ENCODE data around the gene CYB561. TPM values are rescaled to one million over a fixed set of nuclear protein-coding genes. Genes with fewer than 3 reads are reported as not detected.

CYB561 gene
- total RNA-seq, 1 experiment from 2014 or later: 20.7 TPM

DNA sequence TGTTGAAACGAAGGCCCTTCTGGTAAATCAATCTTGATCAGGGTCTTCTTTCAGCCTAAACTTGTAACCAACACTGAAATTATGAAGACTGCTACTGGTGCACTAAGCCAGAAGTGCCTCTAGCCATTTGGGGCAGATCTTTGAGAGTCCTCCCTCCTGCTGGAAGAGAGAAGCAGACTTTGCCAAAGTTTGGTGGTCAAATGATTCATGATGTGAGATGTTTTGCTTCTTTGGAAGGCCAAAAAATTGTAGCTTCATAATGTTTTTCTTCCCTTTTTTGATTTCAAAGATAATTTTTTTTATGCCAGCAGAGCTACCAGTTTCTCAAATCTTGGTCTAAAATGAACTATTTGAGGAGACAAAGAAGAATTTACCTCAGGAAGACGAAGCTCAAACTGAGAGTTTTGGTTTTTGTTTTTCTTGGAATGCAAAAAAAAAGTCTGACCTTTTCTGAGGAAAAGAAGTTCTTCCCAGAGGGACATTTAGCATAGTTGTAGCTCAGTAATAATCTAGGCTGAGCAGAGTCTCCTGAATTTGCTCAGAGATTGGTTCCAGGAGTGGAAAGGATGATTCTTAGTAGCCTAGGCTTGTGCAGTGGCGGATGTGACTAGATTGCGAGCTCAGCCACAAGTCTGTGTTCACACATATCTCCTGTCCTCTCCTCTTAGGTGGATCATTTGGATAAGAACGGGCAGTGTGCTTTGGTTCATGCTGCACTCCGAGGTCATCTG, 50.9 kb downstream of the CYB561 start:
- Mint-ChIP-seq H3K27me3 (ENCODE audit: low read depth) (no peaks in the 10 kb centered on the region), H3K4me3 (no peak overlapping the region), H3K4me1 (peaks cover 10 to 15% of the 10 kb centered on the region in 2 experiments), H3K27ac (peak overlapping the region in 1 of 3 experiments; percentile 41; a peak in 1 of 7 replicates), H3K9me3 (no peaks in the 10 kb centered on the region), H3K36me3 (ENCODE audit: insufficient read depth in 1 of 3, low read depth in 3 of 3) (no peaks in the 10 kb centered on the region)
- Histone ChIP-seq H3K23ac (ENCODE audit: insufficient read length, low read depth, low read length) (no peak overlapping the region), H3K4ac (ENCODE audit: low read depth, low read length) (no peak overlapping the region), H3K23me2 (ENCODE audit: insufficient read length, low read depth, low read length, poor library complexity, severe bottlenecking) (no peaks in the 10 kb centered on the region), H2BK15ac (ENCODE audit: low read depth, low read length) (no peak overlapping the region), H3K9me3 (ENCODE audit: control insufficient read depth, low read depth, low read length) (no peaks in the 10 kb centered on the region), H4K8ac (replicated peaks; ENCODE audit: insufficient read length, low read depth, low read length) (no peak overlapping the region), H4K5ac (ENCODE audit: insufficient read length, low read depth, low read length) (no peak overlapping the region), H3K56ac (ENCODE audit: insufficient read length, low read depth, low read length) (no peak overlapping the region), H3K18ac (ENCODE audit: insufficient read length, low read depth, low read length) (no peak overlapping the region), H2AFZ (ENCODE audit: low read length) (no peak overlapping the region), H2BK120ac (ENCODE audit: low read depth, low read length, poor library complexity, severe bottlenecking) (no peak overlapping the region), H3K4me2 (ENCODE audit: insufficient read depth, insufficient read length, low read length) (no peak overlapping the region), H3K27me3 (ENCODE audit: insufficient read depth, low read length) (no peaks in the 10 kb centered on the region), H3T11ph (ENCODE audit: low read length) (no peak overlapping the region), H2BK5ac (ENCODE audit: insufficient read length, low read length) (no peak overlapping the region), H3K4me1 (ENCODE audit: insufficient read depth, low read length) (no peaks in the 10 kb centered on the region), H3K14ac (ENCODE audit: insufficient read depth, low read length) (no peak overlapping the region), H3K27ac (ENCODE audit: insufficient read length, low read depth, low read length) (no peak overlapping the region), H4K91ac (ENCODE audit: insufficient read length, low read depth, low read length) (no peak overlapping the region), H4K20me1 (ENCODE audit: control insufficient read depth, insufficient read depth, insufficient read length) (no peaks in the 10 kb centered on the region), H2BK20ac (ENCODE audit: low read depth, low read length, poor library complexity, severe bottlenecking) (no peak overlapping the region), H2BK12ac (ENCODE audit: insufficient read length, low read depth, low read length) (no peak overlapping the region), H3K9ac (ENCODE audit: extremely low read depth, insufficient read length, low read length) (no peak overlapping the region), H3K79me1 (ENCODE audit: insufficient read depth, low read depth, low read length, poor library complexity, severe bottlenecking) (no peaks in the 10 kb centered on the region), H2AK5ac (ENCODE audit: insufficient read length, low read length) (no peak overlapping the region), H3K79me2 (ENCODE audit: insufficient read depth, low read length) (no peaks in the 10 kb centered on the region)
- TF ChIP-seq, protein P1, sequence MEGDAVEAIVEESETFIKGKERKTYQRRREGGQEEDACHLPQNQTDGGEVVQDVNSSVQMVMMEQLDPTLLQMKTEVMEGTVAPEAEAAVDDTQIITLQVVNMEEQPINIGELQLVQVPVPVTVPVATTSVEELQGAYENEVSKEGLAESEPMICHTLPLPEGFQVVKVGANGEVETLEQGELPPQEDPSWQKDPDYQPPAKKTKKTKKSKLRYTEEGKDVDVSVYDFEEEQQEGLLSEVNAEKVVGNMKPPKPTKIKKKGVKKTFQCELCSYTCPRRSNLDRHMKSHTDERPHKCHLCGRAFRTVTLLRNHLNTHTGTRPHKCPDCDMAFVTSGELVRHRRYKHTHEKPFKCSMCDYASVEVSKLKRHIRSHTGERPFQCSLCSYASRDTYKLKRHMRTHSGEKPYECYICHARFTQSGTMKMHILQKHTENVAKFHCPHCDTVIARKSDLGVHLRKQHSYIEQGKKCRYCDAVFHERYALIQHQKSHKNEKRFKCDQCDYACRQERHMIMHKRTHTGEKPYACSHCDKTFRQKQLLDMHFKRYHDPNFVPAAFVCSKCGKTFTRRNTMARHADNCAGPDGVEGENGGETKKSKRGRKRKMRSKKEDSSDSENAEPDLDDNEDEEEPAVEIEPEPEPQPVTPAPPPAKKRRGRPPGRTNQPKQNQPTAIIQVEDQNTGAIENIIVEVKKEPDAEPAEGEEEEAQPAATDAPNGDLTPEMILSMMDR (conservative IDR thresholded peaks at IDR 0.05): no peak
- no CpG with 5 or more reads among the region's 6 CpGs for WGBS (ENCODE audit: extremely low coverage, insufficient read length, low lambda C conversion rate)
- no peak for DNase-seq

Measured in H9 (cell line).